H9 (cell line): ENCODE data around the gene HTR5A. TPM values are rescaled to one million over a fixed set of nuclear protein-coding genes. Genes with fewer than 3 reads are reported as not detected.

ENCODE experiments used
- DNase-seq: peaks from one replicate; pipeline ENCODE4 v3.0.0-alpha.2; 2017
- H2AFZ ChIP-seq: one replicate; pipeline ENCODE4 v1.6.1; 2013; ENCODE audit warnings: mild to moderate bottlenecking, low read length, control low read depth, moderate library complexity
- H2AK5ac ChIP-seq: 2 replicates; pipeline ENCODE4 v1.6.1; 2013; ENCODE audit warnings: low read length, control low read depth, mixed read lengths; ENCODE audit not compliant: insufficient read length
- H2BK120ac ChIP-seq: one replicate; pipeline ENCODE4 v1.6.1; 2013; ENCODE audit warnings: low read depth, mild to moderate bottlenecking, low read length, control low read depth, inconsistent platforms; ENCODE audit not compliant: poor library complexity, severe bottlenecking
- H2BK12ac ChIP-seq: 2 replicates; pipeline ENCODE4 v1.6.1; 2013; ENCODE audit warnings: low read length, control low read depth, mixed read lengths, low read depth; ENCODE audit not compliant: insufficient read length
- H2BK15ac ChIP-seq: 2 replicates; pipeline ENCODE4 v1.6.1; 2013; ENCODE audit warnings: low read depth, low read length, control low read depth
- H2BK20ac ChIP-seq: one replicate; pipeline ENCODE4 v1.6.1; 2013; ENCODE audit warnings: low read depth, mild to moderate bottlenecking, low read length, control low read depth, inconsistent platforms; ENCODE audit not compliant: poor library complexity, severe bottlenecking
- H2BK5ac ChIP-seq: 2 replicates; pipeline ENCODE4 v1.6.1; 2013; ENCODE audit warnings: low read length, control low read depth, mixed read lengths; ENCODE audit not compliant: insufficient read length
- H3K14ac ChIP-seq: 2 replicates; pipeline ENCODE4 v1.6.1; 2013; ENCODE audit warnings: low read length, control low read depth; ENCODE audit not compliant: insufficient read depth
- H3K18ac ChIP-seq: 2 replicates; pipeline ENCODE4 v1.6.1; 2013; ENCODE audit warnings: low read depth, mild to moderate bottlenecking, mixed read lengths, low read length, control low read depth; ENCODE audit not compliant: insufficient read length
- H3K23ac ChIP-seq: 2 replicates; pipeline ENCODE4 v1.6.1; 2013; ENCODE audit warnings: low read length, control low read depth, mixed read lengths, low read depth; ENCODE audit not compliant: insufficient read length
- H3K23me2 ChIP-seq: 2 replicates; pipeline ENCODE4 v1.6.1; 2013; ENCODE audit warnings: low read depth, mild to moderate bottlenecking, mixed read lengths, low read length, control low read depth; ENCODE audit not compliant: insufficient read length, poor library complexity, severe bottlenecking
- H3K27ac ChIP-seq: 2 replicates; pipeline ENCODE4 v1.5.1; 2013; ENCODE audit warnings: low read length, control low read depth, mixed read lengths, low read depth; ENCODE audit not compliant: insufficient read length
- H3K27me3 ChIP-seq: 2 replicates; pipeline ENCODE4 v1.6.1; 2013; ENCODE audit warnings: low read length, control low read depth, inconsistent platforms; ENCODE audit not compliant: insufficient read depth
- H3K4ac ChIP-seq: 2 replicates; pipeline ENCODE4 v1.6.1; 2013; ENCODE audit warnings: low read depth, mild to moderate bottlenecking, control low read depth, inconsistent platforms, low read length, moderate library complexity
- H3K4me1 ChIP-seq: 2 replicates; pipeline ENCODE4 v1.6.1; 2013; ENCODE audit warnings: low read length, control low read depth, inconsistent platforms; ENCODE audit not compliant: insufficient read depth
- H3K4me2 ChIP-seq: 2 replicates; pipeline ENCODE4 v1.6.1; 2013; ENCODE audit warnings: low read length, control low read depth, mixed read lengths; ENCODE audit not compliant: insufficient read length, insufficient read depth
- H3K56ac ChIP-seq: 2 replicates; pipeline ENCODE4 v1.6.1; 2013; ENCODE audit warnings: low read depth, mild to moderate bottlenecking, mixed read lengths, low read length, control low read depth; ENCODE audit not compliant: insufficient read length
- H3K79me1 ChIP-seq: 2 replicates; pipeline ENCODE4 v1.6.1; 2013; ENCODE audit warnings: low read depth, mild to moderate bottlenecking, moderate library complexity, low read length, control low read depth, inconsistent platforms; ENCODE audit not compliant: insufficient read depth, poor library complexity, severe bottlenecking
- H3K79me2 ChIP-seq: 2 replicates; pipeline ENCODE4 v1.6.1; 2013; ENCODE audit warnings: low read length, control low read depth, inconsistent platforms; ENCODE audit not compliant: insufficient read depth
- H3K9ac ChIP-seq: 2 replicates; pipeline ENCODE4 v1.6.1; 2013; ENCODE audit warnings: low read length, control low read depth, mixed read lengths; ENCODE audit not compliant: insufficient read length; ENCODE audit errors: extremely low read depth
- H3K9me3 ChIP-seq: one replicate; pipeline ENCODE4 v1.6.1; 2013; ENCODE audit warnings: low read depth, low read length, inconsistent platforms; ENCODE audit not compliant: control insufficient read depth
- H3T11ph ChIP-seq: one replicate; pipeline ENCODE4 v1.6.1; 2013; ENCODE audit warnings: mild to moderate bottlenecking, low read length, control low read depth, inconsistent platforms
- H4K20me1 ChIP-seq: one replicate; pipeline ENCODE4 v1.6.1; 2013; ENCODE audit not compliant: control insufficient read depth, insufficient read length, insufficient read depth
- H4K5ac ChIP-seq: 2 replicates; pipeline ENCODE4 v1.6.1; 2013; ENCODE audit warnings: low read depth, mild to moderate bottlenecking, mixed read lengths, low read length, control low read depth; ENCODE audit not compliant: insufficient read length
- H4K8ac ChIP-seq: replicated peaks from 2 replicates; pipeline ENCODE4 v1.6.1; 2013; ENCODE audit warnings: low read length, control low read depth, mixed read lengths, low read depth; ENCODE audit not compliant: insufficient read length
- H4K91ac ChIP-seq: 2 replicates; pipeline ENCODE4 v1.6.1; 2013; ENCODE audit warnings: low read depth, mild to moderate bottlenecking, moderate library complexity, mixed read lengths, low read length, control low read depth; ENCODE audit not compliant: insufficient read length
- H3K27ac Mint-ChIP-seq, 3 experiments: 2 replicates in 2 of 3; 3 replicates in 1 of 3; pipeline ENCODE4 v1.8.0; 2020 to 2021; ENCODE audit warnings: mixed read lengths in 3 of 3, mild to moderate bottlenecking in 1 of 3, moderate library complexity in 1 of 3
- H3K27me3 Mint-ChIP-seq: 2 replicates; pipeline ENCODE4 v1.8.0; 2021; ENCODE audit warnings: low read depth, mild to moderate bottlenecking, moderate library complexity, mixed read lengths
- H3K36me3 Mint-ChIP-seq, 3 experiments: 2 replicates in 2 of 3; 3 replicates in 1 of 3; pipeline ENCODE4 v1.8.0; 2020 to 2021; ENCODE audit warnings: low read depth in 3 of 3, mixed read lengths in 3 of 3; ENCODE audit not compliant: insufficient read depth in 1 of 3
- H3K4me1 Mint-ChIP-seq, 2 experiments: 2 replicates each; pipeline ENCODE4 v1.8.0; 2020; ENCODE audit warnings: mixed read lengths in 2 of 2
- H3K4me3 Mint-ChIP-seq, 2 experiments: 2 replicates in 1 of 2; 3 replicates in 1 of 2; pipeline ENCODE4 v1.8.0; 2020 to 2021; ENCODE audit warnings: mild to moderate bottlenecking in 2 of 2, mixed read lengths in 2 of 2, moderate library complexity in 1 of 2
- H3K9me3 Mint-ChIP-seq, 2 experiments: 2 replicates in 1 of 2; 3 replicates in 1 of 2; pipeline ENCODE4 v1.8.0; 2020; ENCODE audit warnings: mild to moderate bottlenecking in 2 of 2, mixed read lengths in 2 of 2, moderate library complexity in 1 of 2
- WGBS: extraction: QIAGEN DNeasy Blood & Tissue Kit; methylation state at CpG from one replicate; pipeline ENCODE4 v1.1.7; 2013; ENCODE audit warnings: missing lambda C conversion rate, low lambda C conversion rate, mixed read lengths; ENCODE audit not compliant: insufficient read length; ENCODE audit errors: extremely low coverage; 5-methylcytosine and 5-hydroxymethylcytosine counted together
- total RNA-seq: library from RNA; stranded (reverse); gene quantifications from 2 replicates; pipeline ENCODE4 v1.2.1, GENCODE V29; 2021
- TF ChIP-seq, protein P1 (sequence below): fragments of 200-600 bp; sonication (generic); conservative IDR thresholded peaks from 3 replicates; pipeline ENCODE4 v1.8.0; 2021; ENCODE audit warnings: antibody characterized with exemption, mild to moderate bottlenecking

The HTR5A gene
- total RNA-seq, 1 experiment from 2014 or later, result not detected

DNA sequence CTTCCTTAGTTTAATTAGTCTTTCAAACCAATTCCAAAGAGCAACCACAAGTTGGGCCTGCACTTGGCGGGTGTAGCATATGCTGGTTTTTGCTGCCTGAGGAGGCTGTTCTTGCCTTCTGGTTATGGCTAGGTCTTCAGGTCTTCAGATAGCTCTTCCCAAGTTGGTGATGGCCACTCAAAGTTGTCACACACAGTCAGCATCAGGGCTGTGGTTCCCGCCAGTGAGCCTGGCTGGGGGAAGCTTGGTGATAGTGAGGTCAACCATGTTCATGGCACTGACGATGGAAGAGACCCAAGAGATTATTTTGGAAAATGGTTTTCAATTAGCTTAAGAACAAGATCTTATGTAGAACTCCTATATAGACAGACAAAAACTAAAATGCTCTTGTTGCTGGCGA, 18.8 kb upstream of the HTR5A start:
- no peak overlapping the region for H4K91ac ChIP-seq
- H2AK5ac ChIP-seq, result no peak overlapping the region
- H3K9me3 ChIP-seq, result no peaks in the 10 kb centered on the region
- H3K4me2 ChIP-seq, result no peak overlapping the region
- Mint-ChIP-seq H3K27ac (no peak overlapping the region), H3K4me1 (peaks cover 0 to 3% of the 10 kb centered on the region in 2 experiments; a peak in 1 of 4 replicates), H3K36me3 (no peaks in the 10 kb centered on the region), H3K9me3 (no peaks in the 10 kb centered on the region; a peak in 1 of 5 replicates), H3K4me3 (no peak overlapping the region), H3K27me3 (no peaks in the 10 kb centered on the region)
- H2BK5ac ChIP-seq, result no peak overlapping the region
- H4K20me1 ChIP-seq, result no peaks in the 10 kb centered on the region
- no peak for DNase-seq
- no peak overlapping the region for H4K5ac ChIP-seq
- no peak overlapping the region for H3K9ac ChIP-seq
- no peak overlapping the region for H3K4ac ChIP-seq
- H3K79me1 ChIP-seq, result no peaks in the 10 kb centered on the region
- no peak overlapping the region for H4K8ac ChIP-seq
- no peaks in the 10 kb centered on the region for H3K27me3 ChIP-seq
- no peak overlapping the region for H2BK20ac ChIP-seq
- no peaks in the 10 kb centered on the region for H3K79me2 ChIP-seq
- TF ChIP-seq, protein P1, sequence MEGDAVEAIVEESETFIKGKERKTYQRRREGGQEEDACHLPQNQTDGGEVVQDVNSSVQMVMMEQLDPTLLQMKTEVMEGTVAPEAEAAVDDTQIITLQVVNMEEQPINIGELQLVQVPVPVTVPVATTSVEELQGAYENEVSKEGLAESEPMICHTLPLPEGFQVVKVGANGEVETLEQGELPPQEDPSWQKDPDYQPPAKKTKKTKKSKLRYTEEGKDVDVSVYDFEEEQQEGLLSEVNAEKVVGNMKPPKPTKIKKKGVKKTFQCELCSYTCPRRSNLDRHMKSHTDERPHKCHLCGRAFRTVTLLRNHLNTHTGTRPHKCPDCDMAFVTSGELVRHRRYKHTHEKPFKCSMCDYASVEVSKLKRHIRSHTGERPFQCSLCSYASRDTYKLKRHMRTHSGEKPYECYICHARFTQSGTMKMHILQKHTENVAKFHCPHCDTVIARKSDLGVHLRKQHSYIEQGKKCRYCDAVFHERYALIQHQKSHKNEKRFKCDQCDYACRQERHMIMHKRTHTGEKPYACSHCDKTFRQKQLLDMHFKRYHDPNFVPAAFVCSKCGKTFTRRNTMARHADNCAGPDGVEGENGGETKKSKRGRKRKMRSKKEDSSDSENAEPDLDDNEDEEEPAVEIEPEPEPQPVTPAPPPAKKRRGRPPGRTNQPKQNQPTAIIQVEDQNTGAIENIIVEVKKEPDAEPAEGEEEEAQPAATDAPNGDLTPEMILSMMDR, result no peak
- no peaks in the 10 kb centered on the region for H3K23me2 ChIP-seq
- no peak overlapping the region for H3K56ac ChIP-seq
- H3K18ac ChIP-seq, result no peak overlapping the region
- H3K4me1 ChIP-seq, result no peaks in the 10 kb centered on the region
- H3K23ac ChIP-seq, result no peak overlapping the region
- no peak overlapping the region for H3K27ac ChIP-seq
- no CpG with 5 or more reads among the region's 4 CpGs for WGBS
- H2BK120ac ChIP-seq, result no peak overlapping the region
- H3T11ph ChIP-seq, result no peak overlapping the region
- no peak overlapping the region for H2BK12ac ChIP-seq
- no peak overlapping the region for H3K14ac ChIP-seq
- no peak overlapping the region for H2BK15ac ChIP-seq
- H2AFZ ChIP-seq, result no peak overlapping the region
